ENCODE data around the gene LDLR. TPM values are rescaled to one million over a fixed set of nuclear protein-coding genes. Genes with fewer than 3 reads are reported as not detected.
"Not testable (repeated sequence)": the region's sequence is repeated elsewhere in the genome, so short reads cannot be mapped to it uniquely, and the experiment has no call there.

Gene LDLR
- polyA plus RNA-seq, 12 donors, result 14.3 to 33.0 (median 22.2) TPM; not detected in 1

- DNase-seq, result no peak
Measured at GRCh38 chr19:11101057-11101456, 11.8 kb downstream of the LDLR start.

DNA sequence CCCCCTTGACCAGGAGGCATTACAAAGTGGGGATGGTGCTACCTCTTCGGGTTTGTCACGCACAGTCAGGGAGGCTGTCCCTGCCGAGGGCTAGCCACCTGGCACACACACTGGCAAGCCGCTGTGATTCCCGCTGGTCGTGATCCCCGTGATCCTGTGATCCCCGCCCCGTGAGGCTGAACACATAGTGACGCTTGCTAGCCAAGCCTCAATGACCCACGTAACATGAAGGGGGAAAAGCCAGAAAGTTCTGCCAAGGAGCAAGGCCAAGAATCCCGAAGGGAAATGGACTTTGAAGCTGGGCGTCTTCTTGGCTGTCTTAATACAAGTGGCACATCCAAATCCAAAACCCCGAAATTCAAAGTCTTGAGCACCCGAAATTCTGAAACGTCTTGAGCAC, 13.7 kb downstream of the LDLR start:
- DNase-seq, result no peak

- DNase-seq, result not testable (repeated sequence)
Measured at GRCh38 chr19:11103667-11104066, 14.4 kb downstream of the LDLR start.

- no peak for DNase-seq
Measured at GRCh38 chr19:11105014-11105636, 15.9 kb downstream of the LDLR start.

DNA sequence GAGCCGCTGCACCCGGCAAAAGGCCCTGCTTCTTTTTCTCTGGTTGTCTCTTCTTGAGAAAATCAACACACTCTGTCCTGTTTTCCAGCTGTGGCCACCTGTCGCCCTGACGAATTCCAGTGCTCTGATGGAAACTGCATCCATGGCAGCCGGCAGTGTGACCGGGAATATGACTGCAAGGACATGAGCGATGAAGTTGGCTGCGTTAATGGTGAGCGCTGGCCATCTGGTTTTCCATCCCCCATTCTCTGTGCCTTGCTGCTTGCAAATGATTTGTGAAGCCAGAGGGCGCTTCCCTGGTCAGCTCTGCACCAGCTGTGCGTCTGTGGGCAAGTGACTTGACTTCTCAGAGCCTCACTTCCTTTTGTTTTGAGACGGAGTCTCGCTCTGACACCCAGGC, 17.2 kb downstream of the LDLR start:
- no peak for DNase-seq

DNA sequence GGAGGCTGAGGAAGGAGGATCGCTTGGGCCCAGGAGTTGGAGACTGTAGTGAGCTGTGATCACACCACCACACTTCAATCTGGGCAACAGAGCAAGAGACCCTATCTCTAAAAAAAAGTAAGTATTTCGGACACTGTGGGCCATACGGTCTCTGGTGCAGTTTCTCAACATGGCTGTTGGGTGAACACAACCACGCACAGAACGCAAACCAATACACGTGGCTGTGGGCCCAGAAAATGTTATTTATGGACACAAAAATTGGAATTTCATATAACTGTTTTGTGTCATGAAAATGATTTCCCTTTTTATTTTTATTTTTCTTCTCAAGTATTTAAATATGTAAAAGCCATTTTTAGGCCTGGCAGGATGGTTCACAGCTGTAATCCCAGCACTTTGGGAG, 19.5 kb downstream of the LDLR start:
- no peak for DNase-seq

DNA sequence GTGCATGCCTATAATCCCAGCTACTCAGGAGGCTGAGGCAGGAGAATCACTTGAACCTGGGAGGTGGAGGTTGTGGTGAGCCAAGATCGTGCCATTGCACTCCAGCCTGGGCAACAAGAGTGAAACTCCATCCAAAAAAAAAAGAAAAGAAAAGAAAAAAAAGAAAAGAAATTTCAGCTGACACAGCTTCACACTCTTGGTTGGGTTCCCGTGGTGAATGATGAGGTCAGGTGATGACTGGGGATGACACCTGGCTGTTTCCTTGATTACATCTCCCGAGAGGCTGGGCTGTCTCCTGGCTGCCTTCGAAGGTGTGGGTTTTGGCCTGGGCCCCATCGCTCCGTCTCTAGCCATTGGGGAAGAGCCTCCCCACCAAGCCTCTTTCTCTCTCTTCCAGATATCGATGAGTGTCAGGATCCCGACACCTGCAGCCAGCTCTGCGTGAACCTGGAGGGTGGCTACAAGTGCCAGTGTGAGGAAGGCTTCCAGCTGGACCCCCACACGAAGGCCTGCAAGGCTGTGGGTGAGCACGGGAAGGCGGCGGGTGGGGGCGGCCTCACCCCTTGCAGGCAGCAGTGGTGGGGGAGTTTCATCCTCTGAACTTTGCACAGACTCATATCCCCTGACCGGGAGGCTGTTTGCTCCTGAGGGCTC, 22.0 kb downstream of the LDLR start:
- DNase-seq, result no peak

GRCh38 chr19:11111771-11112144, 22.5 kb downstream of the LDLR start:
- no peak for DNase-seq

DNA sequence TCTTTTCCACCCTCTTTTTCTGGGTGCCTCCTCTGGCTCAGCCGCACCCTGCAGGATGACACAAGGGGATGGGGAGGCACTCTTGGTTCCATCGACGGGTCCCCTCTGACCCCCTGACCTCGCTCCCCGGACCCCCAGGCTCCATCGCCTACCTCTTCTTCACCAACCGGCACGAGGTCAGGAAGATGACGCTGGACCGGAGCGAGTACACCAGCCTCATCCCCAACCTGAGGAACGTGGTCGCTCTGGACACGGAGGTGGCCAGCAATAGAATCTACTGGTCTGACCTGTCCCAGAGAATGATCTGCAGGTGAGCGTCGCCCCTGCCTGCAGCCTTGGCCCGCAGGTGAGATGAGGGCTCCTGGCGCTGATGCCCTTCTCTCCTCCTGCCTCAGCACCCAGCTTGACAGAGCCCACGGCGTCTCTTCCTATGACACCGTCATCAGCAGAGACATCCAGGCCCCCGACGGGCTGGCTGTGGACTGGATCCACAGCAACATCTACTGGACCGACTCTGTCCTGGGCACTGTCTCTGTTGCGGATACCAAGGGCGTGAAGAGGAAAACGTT, 24.0 kb downstream of the LDLR start:
- DNase-seq, result no peak

DNA sequence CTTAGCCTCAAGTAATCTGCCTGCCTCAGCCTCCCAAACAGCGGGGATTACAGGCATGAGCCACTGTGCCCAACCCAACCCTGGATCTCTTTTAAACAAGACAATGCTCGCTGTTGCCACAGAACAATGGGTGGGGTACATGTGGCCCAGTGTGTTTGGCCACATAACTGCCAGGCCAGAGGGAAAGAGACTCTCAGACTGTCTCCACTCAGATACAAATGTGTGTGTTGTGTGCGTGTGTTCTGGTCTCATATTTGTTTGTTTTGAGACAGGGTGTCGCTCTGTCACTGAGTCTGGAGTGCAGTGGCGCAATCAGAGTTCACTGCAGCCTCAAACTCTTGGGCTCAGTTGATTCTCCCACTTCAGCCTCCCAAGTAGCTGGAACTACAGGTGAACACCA, 25.8 kb downstream of the LDLR start:
- no peak for DNase-seq

DNA sequence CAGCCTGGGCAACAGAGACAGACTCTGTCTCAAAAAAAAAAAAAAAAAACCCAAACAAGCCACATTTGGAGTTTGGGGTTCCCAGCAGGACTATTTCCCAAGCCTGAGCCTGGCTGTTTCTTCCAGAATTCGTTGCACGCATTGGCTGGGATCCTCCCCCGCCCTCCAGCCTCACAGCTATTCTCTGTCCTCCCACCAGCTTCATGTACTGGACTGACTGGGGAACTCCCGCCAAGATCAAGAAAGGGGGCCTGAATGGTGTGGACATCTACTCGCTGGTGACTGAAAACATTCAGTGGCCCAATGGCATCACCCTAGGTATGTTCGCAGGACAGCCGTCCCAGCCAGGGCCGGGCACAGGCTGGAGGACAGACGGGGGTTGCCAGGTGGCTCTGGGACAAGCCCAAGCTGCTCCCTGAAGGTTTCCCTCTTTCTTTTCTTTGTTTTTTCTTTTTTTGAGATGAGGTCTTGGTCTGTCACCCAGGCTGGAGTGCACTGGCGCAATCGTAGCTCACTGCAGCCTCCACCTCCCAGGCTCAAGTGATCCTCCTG, 26.7 kb downstream of the LDLR start:
- no peak for DNase-seq

- DNase-seq, result no peak
Measured at GRCh38 chr19:11116507-11116906, 27.2 kb downstream of the LDLR start.

DNA sequence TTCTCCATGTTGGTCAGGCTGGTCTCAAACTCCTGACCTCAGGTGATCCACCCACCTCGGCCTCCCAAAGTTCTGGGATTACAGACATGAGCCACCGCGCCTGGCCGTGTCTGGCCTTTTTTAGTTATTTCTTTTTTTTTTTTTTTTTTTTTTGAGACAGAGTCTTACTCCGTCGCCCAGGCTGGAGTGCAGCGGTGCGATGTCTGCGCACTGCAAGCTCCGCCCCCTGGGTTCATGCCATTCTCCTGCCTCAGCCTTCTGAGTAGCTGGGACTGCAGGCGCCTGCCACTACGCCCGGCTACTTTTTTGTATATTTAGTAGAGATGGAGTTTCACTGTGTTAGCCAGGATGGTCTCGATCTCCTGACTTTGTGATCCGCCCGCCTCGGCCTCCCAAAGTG, 32.7 kb downstream of the LDLR start:
- not testable (repeated sequence) for DNase-seq

DNA sequence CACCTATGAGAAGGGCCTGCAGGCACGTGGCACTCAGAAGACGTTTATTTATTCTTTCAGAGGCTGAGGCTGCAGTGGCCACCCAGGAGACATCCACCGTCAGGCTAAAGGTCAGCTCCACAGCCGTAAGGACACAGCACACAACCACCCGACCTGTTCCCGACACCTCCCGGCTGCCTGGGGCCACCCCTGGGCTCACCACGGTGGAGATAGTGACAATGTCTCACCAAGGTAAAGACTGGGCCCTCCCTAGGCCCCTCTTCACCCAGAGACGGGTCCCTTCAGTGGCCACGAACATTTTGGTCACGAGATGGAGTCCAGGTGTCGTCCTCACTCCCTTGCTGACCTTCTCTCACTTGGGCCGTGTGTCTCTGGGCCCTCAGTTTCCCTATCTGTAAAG, 33.9 kb downstream of the LDLR start:
- DNase-seq, result no peak

DNA sequence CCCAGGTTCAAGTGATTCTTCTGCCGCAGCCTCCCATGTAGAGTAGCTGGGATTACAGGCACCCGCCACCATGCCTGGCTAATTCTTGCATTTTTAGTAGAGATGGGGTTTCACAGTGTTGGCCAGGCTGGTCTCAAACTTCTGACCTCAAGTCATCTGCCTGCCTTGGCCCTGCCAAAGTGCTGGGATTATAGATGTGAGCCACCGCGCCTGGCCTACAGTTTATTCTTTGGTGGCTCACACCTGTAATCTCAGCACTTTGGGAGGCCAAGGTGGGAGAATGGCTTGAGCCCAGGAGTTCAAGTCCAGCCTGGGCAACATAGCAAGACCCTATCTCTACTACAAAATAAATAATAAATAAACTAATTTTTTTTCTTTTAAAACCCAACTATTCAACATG, 34.9 kb downstream of the LDLR start:
- DNase-seq, result not testable (repeated sequence)

GRCh38 chr19:11125994-11126685, 36.9 kb downstream of the LDLR start:
- DNase-seq, result peak; percentile 81

DNA sequence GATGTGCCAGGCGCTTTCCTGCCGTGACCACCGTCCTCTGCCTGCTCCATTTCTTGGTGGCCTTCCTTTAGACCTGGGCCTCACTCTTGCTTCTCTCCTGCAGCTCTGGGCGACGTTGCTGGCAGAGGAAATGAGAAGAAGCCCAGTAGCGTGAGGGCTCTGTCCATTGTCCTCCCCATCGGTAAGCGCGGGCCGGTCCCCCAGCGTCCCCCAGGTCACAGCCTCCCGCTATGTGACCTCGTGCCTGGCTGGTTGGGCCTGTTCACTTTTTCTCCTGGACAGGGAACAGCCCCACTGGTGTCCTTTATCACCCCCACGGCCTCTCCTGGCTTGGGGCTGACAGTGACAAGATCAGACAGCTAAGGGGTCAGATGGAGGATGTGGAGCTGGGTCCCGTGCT, 38.6 kb downstream of the LDLR start:
- no peak for DNase-seq

- DNase-seq, result peak; percentile 73
Measured at GRCh38 chr19:11130824-11131455, 41.7 kb downstream of the LDLR start.

DNA sequence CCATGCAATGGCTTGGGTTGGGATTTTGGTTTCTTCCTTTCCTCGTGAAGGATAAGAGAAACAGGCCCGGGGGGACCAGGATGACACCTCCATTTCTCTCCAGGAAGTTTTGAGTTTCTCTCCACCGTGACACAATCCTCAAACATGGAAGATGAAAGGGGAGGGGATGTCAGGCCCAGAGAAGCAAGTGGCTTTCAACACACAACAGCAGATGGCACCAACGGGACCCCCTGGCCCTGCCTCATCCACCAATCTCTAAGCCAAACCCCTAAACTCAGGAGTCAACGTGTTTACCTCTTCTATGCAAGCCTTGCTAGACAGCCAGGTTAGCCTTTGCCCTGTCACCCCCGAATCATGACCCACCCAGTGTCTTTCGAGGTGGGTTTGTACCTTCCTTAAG, 42.2 kb downstream of the LDLR start:
- no peak for DNase-seq

GRCh38 chr19:11136400-11137101, 47.3 kb downstream of the LDLR start:
- DNase-seq, result no peak

GRCh38 chr19:11137542-11138384, 48.5 kb downstream of the LDLR start:
- peak; percentile 92 for DNase-seq
